Measurements from ENCODE around the gene BEND2. TPM values are rescaled to one million over a fixed set of nuclear protein-coding genes. Genes with fewer than 3 reads are reported as not detected.

The BEND2 gene
- total and polyA plus RNA-seq, 2 of the 8 experiments (the other 6 are each of a cell fraction or from before 2014, with no cell fraction given) = not detected

DNA sequence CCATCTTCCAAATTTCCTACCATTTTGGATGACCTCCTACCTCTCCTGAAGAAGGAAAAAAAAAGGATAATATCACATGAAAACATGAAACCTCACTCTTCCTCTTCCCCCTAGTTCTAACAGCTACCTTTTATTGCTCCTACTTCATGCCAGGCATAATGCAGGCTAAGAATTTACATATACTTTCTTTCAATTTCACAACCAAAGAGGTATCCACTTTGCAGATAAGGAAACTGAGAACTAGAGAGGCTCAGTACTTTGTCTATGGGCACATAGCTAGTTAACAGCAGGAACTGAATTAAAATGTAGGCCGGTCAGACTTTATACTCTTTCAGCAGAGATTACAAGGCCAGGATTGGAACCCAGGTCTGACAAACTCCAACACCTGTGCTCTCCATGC lies 34.4 kb upstream of the BEND2 start:
- no peak overlapping the region for H2BK20ac ChIP-seq (ENCODE audit: low read length)
- H3K9ac ChIP-seq (replicated peaks in 1 of 4; ENCODE audit: extremely low read depth in 1 of 4, low read depth in 3 of 4, low read length in 3 of 4) = no peak overlapping the region
- no peak for TF ChIP-seq NRF1 (IDR thresholded peaks at IDR 0.05; ENCODE audit: low read depth, low read length)

More for the DNA sequence above, 34.4 kb upstream of the BEND2 start:
- Histone ChIP-seq H2BK12ac (ENCODE audit: low read depth, low read length) (no peak overlapping the region), H3K18ac (ENCODE audit: extremely low read depth, low read length) (no peak overlapping the region), H3K27me3 (replicated peaks in 1 of 4; ENCODE audit: control insufficient read depth in 3 of 4, extremely low read depth in 1 of 4, insufficient read depth in 3 of 4, low read length in 3 of 4) (no peaks in the 10 kb centered on the region), H3K4me1 (replicated peaks in 1 of 4; ENCODE audit: control insufficient read depth in 3 of 4, insufficient read depth in 4 of 4, low read length in 3 of 4) (0 out of 7 replicates have a peak, but pooled peaks cover 0 to 2% (median 0%) of the 10 kb centered on the region in 4 experiments), H3K23me2 (ENCODE audit: low read depth, low read length) (no peaks in the 10 kb centered on the region), H2BK120ac (replicated peaks; ENCODE audit: low read depth, low read length) (no peak overlapping the region), H3K79me2 (ENCODE audit: control insufficient read depth in 1 of 2, insufficient read depth in 2 of 2, low read length in 2 of 2) (no peaks in the 10 kb centered on the region), H4K8ac (ENCODE audit: extremely low read depth, insufficient read depth, low read length) (no peak overlapping the region), H3K14ac (ENCODE audit: insufficient read length) (no peak overlapping the region), H3K36me3 (ENCODE audit: control insufficient read depth in 2 of 4, insufficient read depth in 4 of 4, low read length in 3 of 4) (no peaks in the 10 kb centered on the region; a peak in 1 of 8 replicates), H3K9me3 (ENCODE audit: insufficient read depth in 2 of 2, low read depth in 1 of 2, low read length in 1 of 2) (no peaks in the 10 kb centered on the region), H3K4me2 (ENCODE audit: insufficient read depth in 1 of 2, low read depth in 2 of 2, low read length in 2 of 2) (no peak overlapping the region), H3K4me3 (ENCODE audit: extremely low read depth in 1 of 4, insufficient read depth in 2 of 4, low read depth in 3 of 4, low read length in 4 of 4) (no peak overlapping the region), H2AK5ac (ENCODE audit: low read depth, low read length) (no peak overlapping the region), H2BK5ac (ENCODE audit: low read depth, low read length) (no peak overlapping the region), H4K5ac (ENCODE audit: insufficient read length, low read depth, low read length) (no peak overlapping the region), H2BK15ac (ENCODE audit: low read length) (no peak overlapping the region), H3K23ac (ENCODE audit: insufficient read length) (no peak overlapping the region), H4K91ac (replicated peaks; ENCODE audit: insufficient read length, low read length) (no peak overlapping the region), H3K27ac (ENCODE audit: low read depth, low read length) (no peak overlapping the region), H3K4ac (replicated peaks; ENCODE audit: insufficient read length, low read depth, low read length) (no peak overlapping the region), H4K20me1 (replicated peaks in 1 of 2; ENCODE audit: control insufficient read depth in 1 of 2, insufficient read depth in 2 of 2, low read length in 2 of 2) (no peaks in the 10 kb centered on the region), H3K79me1 (ENCODE audit: low read depth, low read length) (no peaks in the 10 kb centered on the region), H2AFZ (ENCODE audit: low read length) (no peak overlapping the region), H3K56ac (replicated peaks; ENCODE audit: insufficient read length, low read depth, low read length) (no peak overlapping the region)
- FAIRE-seq = no peak
- WGBS, 2 experiments (ENCODE audit: extremely low coverage in 1 of 2, insufficient coverage in 1 of 2, insufficient read length in 1 of 2, insufficient replicate concordance in 2 of 2, low coverage in 1 of 2, low lambda C conversion rate in 2 of 2, missing lambda C conversion rate in 1 of 2) = 93% methylated on average over 1 of the region's 1 CpG; no CpG with 5 or more reads in 1 of the 2 experiments
- CTCF ChIA-PET (ENCODE audit: partially characterized antibody) = interaction anchor here (1.1 kb wide), 1 partner anchor 24 kb away, joined by 3 read pairs; no protein-coding TSS in a partner anchor
- no peak for DNase-seq (ENCODE audit: low read depth in 1 of 2, low spot score in 2 of 2)
- POLR2A ChIA-PET (ENCODE audit: partially characterized antibody) = no interaction called here

Measured in H1 (cell line).